ENCODE measurements around the gene TRIP12. TPM values are rescaled to one million over a fixed set of nuclear protein-coding genes. Genes with fewer than 3 reads are reported as not detected.

Gene TRIP12
- total RNA-seq, 1 experiment from 2014 or later, result 166 TPM

DNA sequence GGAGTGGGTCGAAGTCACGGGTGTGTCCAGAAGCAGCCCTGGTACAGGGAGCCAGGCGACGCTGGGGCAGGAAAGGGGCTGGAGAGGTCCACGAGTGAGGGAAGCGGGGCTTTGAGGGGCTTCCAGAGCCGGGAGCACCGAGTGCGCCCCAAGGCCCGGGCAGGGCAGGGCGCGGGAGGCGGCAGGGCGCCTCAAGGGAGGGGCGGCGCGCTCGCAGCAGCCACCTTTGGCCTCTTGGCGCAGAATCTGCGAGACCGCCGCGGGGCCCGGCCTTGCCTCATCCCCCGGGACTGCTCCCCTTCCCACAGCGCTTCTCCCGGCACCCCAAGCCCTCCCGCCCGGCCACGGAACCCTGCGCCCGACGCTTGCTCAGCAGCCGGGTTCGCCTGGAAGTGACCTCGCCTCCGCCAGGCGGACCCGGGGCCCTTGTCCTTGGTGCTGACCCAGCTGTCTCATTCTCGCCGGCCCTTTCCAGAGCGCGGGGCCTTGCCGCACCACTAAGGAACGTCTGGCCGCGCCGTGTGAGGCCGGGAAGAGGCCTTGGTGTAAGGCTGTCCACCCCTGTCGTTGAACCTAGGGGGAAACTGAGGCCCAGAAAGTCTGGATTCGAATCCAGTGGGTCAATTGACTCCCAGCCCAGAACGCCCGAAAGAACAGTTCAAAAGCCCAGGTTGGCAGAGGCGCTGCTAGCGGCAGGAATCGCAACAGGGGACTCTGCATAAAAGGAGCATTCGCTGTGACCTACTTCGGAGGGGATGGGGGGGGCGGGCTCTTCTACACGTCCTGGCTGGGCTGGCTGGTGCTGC, 206.9 kb downstream of the TRIP12 start:
- H3K27ac Mint-ChIP-seq, result no peak overlapping the region

More for the DNA sequence above, 206.9 kb downstream of the TRIP12 start:
- Histone ChIP-seq H3K9me3 (ENCODE audit: control insufficient read depth, low read depth, low read length) (no peaks in the 10 kb centered on the region), H2BK5ac (ENCODE audit: insufficient read length, low read length) (no peak overlapping the region), H3K23me2 (ENCODE audit: insufficient read length, low read depth, low read length, poor library complexity, severe bottlenecking) (peaks cover 18% of the 10 kb centered on the region), H3K4ac (ENCODE audit: low read depth, low read length) (no peak overlapping the region), H4K91ac (ENCODE audit: insufficient read length, low read depth, low read length) (no peak overlapping the region), H3K79me1 (ENCODE audit: insufficient read depth, low read depth, low read length, poor library complexity, severe bottlenecking) (no peaks in the 10 kb centered on the region), H2BK15ac (ENCODE audit: low read depth, low read length) (no peak overlapping the region), H3K14ac (ENCODE audit: insufficient read depth, low read length) (no peak overlapping the region), H3K27me3 (ENCODE audit: insufficient read depth, low read length) (peaks cover 8% of the 10 kb centered on the region; the same call in 1 of the 2 replicates), H4K8ac (replicated peaks; ENCODE audit: insufficient read length, low read depth, low read length) (no peak overlapping the region), H3K9ac (ENCODE audit: extremely low read depth, insufficient read length, low read length) (no peak overlapping the region), H2BK20ac (ENCODE audit: low read depth, low read length, poor library complexity, severe bottlenecking) (no peak overlapping the region), H2BK12ac (ENCODE audit: insufficient read length, low read depth, low read length) (no peak overlapping the region), H4K20me1 (ENCODE audit: control insufficient read depth, insufficient read depth, insufficient read length) (no peaks in the 10 kb centered on the region), H3K27ac (ENCODE audit: insufficient read length, low read depth, low read length) (no peak overlapping the region), H3K23ac (ENCODE audit: insufficient read length, low read depth, low read length) (no peak overlapping the region), H3K4me2 (ENCODE audit: insufficient read depth, insufficient read length, low read length) (peak overlapping the region; percentile 41), H2BK120ac (ENCODE audit: low read depth, low read length, poor library complexity, severe bottlenecking) (no peak overlapping the region), H3T11ph (ENCODE audit: low read length) (no peak overlapping the region), H2AFZ (ENCODE audit: low read length) (no peak overlapping the region), H3K4me1 (ENCODE audit: insufficient read depth, low read length) (0 out of 2 replicates have a peak, but pooled peaks cover 2% of the 10 kb centered on the region), H3K56ac (ENCODE audit: insufficient read length, low read depth, low read length) (no peak overlapping the region), H4K5ac (ENCODE audit: insufficient read length, low read depth, low read length) (no peak overlapping the region), H3K18ac (ENCODE audit: insufficient read length, low read depth, low read length) (no peak overlapping the region), H2AK5ac (ENCODE audit: insufficient read length, low read length) (no peak overlapping the region), H3K79me2 (ENCODE audit: insufficient read depth, low read length) (no peaks in the 10 kb centered on the region)
- Mint-ChIP-seq H3K9me3 (peaks cover 3 to 4% of the 10 kb centered on the region in 2 experiments; a peak in 2 of 5 replicates), H3K4me1 (peaks cover 14 to 17% of the 10 kb centered on the region in 2 experiments), H3K27me3 (ENCODE audit: low read depth) (peaks cover 77% of the 10 kb centered on the region), H3K4me3 (peak overlapping the region; percentile 57 to 80), H3K36me3 (ENCODE audit: insufficient read depth in 1 of 3, low read depth in 3 of 3) (no peaks in the 10 kb centered on the region; a peak in 2 of 7 replicates)
- no CpG with 5 or more reads among the region's 60 CpGs for WGBS (ENCODE audit: extremely low coverage, insufficient read length, low lambda C conversion rate)
- TF ChIP-seq, protein P1, sequence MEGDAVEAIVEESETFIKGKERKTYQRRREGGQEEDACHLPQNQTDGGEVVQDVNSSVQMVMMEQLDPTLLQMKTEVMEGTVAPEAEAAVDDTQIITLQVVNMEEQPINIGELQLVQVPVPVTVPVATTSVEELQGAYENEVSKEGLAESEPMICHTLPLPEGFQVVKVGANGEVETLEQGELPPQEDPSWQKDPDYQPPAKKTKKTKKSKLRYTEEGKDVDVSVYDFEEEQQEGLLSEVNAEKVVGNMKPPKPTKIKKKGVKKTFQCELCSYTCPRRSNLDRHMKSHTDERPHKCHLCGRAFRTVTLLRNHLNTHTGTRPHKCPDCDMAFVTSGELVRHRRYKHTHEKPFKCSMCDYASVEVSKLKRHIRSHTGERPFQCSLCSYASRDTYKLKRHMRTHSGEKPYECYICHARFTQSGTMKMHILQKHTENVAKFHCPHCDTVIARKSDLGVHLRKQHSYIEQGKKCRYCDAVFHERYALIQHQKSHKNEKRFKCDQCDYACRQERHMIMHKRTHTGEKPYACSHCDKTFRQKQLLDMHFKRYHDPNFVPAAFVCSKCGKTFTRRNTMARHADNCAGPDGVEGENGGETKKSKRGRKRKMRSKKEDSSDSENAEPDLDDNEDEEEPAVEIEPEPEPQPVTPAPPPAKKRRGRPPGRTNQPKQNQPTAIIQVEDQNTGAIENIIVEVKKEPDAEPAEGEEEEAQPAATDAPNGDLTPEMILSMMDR (conservative IDR thresholded peaks at IDR 0.05), result no peak
- DNase-seq, result peak; percentile 89

Data from H9 (cell line).